Stimulated activated CD4-positive, alpha-beta T cell treated with anti-CD3 and anti-CD28 coated beads, Interleukin-2, amount 100 ng/mL, for 48 hours (primary cell): ENCODE data around the gene GRHL3.

Experiments
- DNase-seq, 2 donors: peaks; one replicate each; pipeline ENCODE4 v3.0.0-alpha.2; 2020

Gene GRHL3

GRCh38 chr1:24374891-24375786 is 56.0 kb downstream of the GRHL3 start:
- DNase-seq = no peak

- no peak for DNase-seq
These were observed 60.7 kb downstream of the GRHL3 start for GRCh38 chr1:24379733-24380315.

GRCh38 chr1:24380508-24380907 is 61.4 kb downstream of the GRHL3 start:
- DNase-seq = no peak

- DNase-seq = no peak
These were observed 62.1 kb downstream of the GRHL3 start for GRCh38 chr1:24381256-24381655.

DNA sequence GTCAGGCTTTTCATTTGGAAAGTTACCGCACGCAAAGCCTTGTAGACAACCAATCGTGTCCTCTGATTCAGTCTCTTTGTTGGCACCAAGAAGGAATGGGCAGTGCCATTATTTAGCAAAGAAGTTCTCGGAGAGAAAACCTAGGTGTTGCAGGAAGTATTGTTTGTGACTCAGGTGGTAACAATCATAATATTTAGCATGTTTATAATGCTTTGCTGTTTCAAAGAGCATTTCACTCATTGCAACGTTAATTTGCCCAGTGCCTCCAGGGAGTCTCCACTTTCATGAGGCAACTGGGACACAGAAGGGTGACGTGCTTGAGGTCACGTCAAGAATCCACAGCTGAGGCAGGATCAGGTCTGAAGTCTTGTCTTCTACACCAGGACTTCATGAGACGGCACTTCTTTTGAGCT is 63.0 kb downstream of the GRHL3 start:
- DNase-seq = no peak

DNA sequence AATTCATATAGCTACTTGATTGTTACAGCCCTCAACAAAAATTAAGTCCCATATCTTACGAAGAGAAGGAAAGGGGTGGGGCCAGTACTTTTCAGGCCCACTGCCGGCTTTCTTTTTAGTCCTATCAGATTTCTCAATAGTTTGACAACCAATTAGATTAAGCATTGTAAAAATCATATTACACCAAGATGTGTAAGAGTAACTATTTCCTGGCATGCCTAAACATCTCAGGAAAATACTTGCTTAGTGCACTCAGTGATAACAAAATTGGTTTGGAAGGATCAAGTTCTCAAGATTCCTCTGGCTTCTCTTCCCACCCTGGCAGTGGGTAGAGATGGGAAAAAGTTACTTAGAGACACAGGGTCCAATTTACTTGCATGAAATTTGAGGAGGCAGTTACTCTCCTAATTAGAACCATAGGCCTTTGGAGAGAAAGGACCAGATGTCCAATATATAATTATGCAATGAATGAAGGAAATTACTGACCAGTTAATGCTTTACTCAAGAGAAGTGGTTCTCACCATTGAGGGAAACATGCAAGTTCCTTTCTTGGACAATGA is 64.3 kb downstream of the GRHL3 start:
- DNase-seq = no peak

DNA sequence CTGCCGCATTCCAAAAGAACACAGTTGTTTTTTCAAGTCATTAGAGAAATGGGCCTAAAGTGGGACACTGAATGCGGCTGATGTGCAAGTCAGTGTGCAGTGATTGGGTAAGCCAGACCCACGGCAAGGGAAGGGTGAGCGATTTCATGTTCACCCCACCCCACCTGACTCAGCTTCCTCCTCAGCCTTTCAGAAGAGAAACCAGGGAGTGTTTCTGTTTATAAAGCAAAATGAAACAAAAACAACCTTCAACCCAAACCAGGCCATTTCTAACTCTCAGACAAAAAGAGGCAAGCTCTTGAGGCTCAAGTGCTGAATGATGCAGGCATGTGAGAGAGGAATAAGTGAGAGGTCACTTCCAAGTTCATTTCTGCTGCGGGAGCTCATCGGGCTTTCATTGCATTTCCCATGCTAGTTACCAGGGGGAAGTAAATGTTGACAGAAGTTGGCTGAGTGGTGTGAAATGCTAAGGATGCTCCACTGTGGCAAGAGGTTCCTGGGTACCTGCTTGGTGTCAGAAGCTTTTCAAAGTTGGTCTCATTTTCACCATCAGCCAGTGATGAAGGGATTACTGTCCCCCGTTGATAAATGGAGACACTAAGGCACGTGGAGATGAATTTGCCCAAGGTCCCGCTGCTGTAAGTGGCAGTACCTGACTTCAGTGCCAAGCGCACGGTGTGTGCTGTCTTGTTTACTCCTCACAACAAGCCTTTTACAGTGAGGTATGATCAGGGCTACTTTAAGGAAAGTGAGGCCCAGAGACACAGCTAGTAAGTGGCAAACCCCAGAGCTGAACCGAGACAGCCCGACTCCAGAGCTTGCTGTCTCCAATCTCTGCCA is 65.3 kb downstream of the GRHL3 start:
- peak in 1 of 2 donors; percentile 42 for DNase-seq

- DNase-seq = peak in 1 of 2 donors; percentile 28
These were observed 66.2 kb downstream of the GRHL3 start for GRCh38 chr1:24385160-24385940.

DNA sequence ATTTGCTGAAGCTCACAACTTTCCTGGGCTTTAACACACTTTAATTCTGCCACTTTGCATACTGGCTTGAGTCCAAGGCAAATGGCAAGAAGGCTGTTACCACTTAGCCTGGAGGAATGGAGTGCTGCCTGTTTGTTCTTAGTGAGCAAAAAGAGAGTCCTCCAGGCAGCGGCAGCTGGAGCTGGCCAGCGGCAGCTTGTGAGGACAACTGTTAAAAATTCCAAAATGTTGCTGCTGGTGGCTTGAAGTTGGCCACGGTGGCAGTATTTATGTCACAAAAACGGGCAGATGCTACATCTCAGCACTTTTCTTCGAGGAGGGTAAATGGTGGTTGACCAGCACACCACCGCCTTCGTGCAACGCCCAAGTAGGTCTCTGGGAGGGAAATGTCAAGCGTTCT is 67.1 kb downstream of the GRHL3 start:
- DNase-seq = no peak

DNA sequence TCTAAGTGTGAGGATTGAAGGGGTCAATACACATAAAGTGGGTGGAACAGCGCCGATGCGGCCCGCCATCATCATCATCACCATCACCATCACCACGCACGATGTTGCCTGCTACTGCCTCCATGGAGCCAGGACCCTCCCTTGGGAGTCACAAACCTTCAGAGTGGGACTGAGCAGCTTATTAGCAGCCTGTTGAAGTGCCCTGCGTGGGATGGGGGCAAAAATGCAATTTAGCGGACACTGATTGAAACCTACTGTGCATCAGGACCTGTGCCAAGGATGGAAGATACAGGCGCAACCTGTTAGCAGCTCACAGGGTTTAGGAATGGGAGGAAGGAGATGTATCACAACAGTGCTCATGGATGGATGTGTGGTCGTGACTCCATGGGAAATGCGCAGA is 67.8 kb downstream of the GRHL3 start:
- DNase-seq = no peak

DNA sequence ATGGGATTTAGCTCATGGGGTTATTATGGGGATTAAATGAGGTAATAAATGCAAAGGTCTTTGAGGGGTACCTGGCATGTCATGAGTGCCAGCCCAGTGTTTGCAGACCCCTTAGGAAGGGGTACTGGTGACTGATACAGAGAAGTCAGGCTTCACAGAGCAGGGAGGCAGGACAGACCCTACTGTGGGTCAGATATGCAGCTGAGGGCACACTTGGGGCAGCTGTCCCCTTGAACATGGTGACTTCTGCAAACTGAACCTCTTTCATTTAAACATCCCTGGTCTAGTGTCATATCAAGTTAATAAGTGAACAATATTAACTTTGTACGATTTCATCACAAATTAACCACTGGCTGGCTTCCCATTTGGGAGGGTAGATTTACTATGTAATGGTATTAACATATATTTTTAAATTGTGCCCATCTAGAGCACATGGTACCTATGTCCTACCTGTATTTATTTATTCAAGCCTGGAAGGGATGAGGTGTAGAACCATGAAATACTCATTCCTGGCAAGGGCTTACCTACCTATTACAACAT is 68.5 kb downstream of the GRHL3 start:
- no peak for DNase-seq

DNA sequence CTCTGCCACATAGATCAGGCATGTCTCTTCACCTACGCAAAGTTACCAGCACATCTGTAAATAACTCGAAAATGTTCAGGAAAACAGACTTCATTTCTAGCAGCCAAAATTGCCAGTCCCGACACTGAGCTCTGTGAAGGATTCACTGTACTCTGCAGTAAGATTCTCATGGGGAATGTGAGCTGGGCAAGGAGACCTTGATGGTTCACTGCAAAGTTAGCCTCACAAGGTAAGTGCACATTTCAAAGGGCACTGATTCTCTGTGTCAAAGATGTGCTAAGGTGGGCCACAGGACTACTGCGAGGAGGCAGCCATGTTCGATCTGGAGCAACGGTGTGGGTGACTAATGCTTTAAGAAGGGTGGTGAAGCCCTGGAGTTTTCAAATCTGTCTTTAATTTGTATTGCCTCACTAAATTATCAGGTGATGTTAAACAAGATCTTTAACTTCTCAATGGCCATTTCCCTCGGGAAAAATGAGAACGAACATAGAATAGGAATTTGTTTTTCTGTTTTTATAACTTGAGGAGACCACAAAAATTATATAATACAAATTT is 69.3 kb downstream of the GRHL3 start:
- DNase-seq = no peak

DNA sequence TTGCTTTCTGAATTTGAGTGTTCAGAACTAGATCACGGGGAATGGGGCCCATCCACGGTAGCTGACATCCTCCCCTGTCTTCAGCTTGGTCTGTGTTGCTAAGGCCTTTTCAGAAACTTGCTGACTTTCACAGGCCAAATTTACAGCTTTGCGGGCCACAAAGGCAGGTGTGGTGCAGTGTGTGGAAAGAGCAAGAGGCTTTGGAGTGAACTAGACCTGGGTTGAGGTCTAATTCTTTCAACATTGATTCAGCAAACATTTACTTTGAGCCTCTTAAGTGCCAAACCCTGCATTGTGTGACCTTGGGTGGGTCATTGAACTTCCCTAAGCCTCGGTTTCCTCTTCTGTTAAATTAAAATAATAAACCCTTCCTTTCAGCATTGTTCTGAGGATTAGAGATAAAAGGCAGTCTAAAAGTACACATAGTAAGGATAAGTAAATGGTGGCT is 70.1 kb downstream of the GRHL3 start:
- no peak for DNase-seq

GRCh38 chr1:24390924-24391782 is 72.0 kb downstream of the GRHL3 start:
- DNase-seq = peak; percentile 56 to 57

DNA sequence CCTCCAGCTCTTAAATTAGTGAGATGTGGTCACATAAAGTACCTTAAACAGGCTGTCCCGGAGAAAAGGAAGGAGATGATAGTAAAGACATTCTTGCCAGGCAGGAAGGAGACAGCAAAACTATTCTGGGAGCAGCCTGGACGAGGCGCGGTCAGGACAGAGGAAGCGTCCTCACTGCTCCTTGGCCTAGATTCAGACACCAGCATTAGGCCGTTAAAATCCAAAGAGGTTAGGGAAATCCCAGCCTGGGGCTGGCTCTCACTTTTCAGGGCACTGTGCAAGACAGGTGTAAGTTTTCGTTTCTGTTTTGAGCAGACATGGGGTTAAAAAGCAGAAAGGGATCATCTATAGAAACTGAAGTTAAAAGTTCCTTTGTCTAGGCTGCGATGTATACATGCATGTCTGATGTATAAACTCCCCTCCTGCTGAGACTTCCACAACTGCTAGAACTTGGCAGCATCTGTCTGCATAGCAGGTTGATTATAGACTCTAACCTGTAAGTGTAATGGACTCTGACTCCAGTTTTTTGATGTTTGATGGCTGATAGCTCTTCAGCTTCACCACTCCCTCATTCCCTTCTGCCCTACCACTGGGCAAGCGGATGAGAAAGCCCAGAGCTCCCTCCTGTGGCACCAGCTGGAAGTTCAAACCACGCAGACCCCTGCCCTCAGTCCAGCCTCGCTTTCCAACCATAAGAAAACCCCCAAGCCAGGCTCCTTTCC is 72.9 kb downstream of the GRHL3 start:
- DNase-seq = peak; percentile 40 to 66

DNA sequence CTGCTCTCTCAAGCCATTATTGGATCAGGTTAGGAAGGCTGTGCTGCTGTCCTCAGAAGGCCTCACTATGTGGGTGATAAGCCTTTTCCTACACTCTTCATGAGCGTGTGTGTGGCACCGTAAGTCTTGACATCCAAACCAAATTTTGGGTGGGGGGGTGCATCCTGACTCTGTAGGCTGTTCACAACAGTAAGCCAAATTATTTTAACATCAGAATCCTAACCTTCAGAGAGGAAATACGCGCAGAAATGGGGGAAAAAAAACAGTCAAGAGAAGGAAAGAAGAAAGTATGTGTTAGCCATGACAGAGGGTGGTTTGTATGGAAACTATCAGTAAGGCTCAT is 73.4 kb downstream of the GRHL3 start:
- no peak for DNase-seq

- DNase-seq = no peak
These were observed 74.0 kb downstream of the GRHL3 start for GRCh38 chr1:24392982-24393650.

GRCh38 chr1:24393892-24394291 is 74.7 kb downstream of the GRHL3 start:
- no peak for DNase-seq

DNA sequence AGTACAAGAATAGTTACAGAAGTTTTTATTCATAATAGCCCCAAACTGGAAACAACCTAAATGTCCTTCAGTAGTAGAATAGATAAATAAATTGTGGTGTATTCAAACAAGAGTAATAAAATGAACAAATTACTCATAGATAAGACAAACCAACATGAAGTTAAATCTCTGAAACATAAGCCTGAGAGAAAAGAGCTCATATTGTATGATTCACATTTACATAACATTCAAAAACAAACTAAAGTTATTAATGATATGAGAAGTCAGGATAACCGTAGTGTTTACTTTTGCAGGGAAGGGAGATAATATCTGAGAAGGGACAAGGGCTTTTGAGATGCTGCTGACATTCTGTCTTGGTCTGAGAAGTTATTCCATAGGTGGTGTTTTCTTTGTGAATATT is 80.9 kb downstream of the GRHL3 start:
- no peak for DNase-seq

DNA sequence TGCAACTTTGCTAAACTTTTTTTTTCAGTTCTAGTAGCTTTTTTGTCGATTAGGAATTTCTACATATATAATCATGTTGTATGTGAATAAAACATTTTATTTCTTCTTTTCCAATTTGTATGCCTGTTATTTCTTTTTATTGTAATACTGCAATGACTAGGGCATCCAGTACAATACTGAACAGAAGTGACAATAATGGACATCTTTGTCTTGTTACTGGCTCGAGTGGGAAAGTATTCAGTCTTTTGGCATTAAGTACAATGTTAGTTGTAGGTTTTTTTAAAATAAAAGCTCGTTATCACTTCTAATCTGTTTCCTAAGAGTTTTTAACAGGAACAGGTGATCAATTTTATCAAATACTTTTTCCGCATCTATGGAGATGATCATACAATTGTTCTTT is 84.6 kb downstream of the GRHL3 start:
- DNase-seq = no peak
